ENCODE results near the gene ZFYVE9. TPM values are rescaled to one million over a fixed set of nuclear protein-coding genes. Genes with fewer than 3 reads are reported as not detected.
"Not testable (repeated sequence)": the region's sequence is repeated elsewhere in the genome, so short reads cannot be mapped to it uniquely, and the experiment has no call there.

ZFYVE9 gene, protein sequence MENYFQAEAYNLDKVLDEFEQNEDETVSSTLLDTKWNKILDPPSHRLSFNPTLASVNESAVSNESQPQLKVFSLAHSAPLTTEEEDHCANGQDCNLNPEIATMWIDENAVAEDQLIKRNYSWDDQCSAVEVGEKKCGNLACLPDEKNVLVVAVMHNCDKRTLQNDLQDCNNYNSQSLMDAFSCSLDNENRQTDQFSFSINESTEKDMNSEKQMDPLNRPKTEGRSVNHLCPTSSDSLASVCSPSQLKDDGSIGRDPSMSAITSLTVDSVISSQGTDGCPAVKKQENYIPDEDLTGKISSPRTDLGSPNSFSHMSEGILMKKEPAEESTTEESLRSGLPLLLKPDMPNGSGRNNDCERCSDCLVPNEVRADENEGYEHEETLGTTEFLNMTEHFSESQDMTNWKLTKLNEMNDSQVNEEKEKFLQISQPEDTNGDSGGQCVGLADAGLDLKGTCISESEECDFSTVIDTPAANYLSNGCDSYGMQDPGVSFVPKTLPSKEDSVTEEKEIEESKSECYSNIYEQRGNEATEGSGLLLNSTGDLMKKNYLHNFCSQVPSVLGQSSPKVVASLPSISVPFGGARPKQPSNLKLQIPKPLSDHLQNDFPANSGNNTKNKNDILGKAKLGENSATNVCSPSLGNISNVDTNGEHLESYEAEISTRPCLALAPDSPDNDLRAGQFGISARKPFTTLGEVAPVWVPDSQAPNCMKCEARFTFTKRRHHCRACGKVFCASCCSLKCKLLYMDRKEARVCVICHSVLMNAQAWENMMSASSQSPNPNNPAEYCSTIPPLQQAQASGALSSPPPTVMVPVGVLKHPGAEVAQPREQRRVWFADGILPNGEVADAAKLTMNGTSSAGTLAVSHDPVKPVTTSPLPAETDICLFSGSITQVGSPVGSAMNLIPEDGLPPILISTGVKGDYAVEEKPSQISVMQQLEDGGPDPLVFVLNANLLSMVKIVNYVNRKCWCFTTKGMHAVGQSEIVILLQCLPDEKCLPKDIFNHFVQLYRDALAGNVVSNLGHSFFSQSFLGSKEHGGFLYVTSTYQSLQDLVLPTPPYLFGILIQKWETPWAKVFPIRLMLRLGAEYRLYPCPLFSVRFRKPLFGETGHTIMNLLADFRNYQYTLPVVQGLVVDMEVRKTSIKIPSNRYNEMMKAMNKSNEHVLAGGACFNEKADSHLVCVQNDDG (N-terminal part only)
- 10 to 100 TPM; 12.7 to 31.1 (median 16.2) TPM for total RNA-seq

DNA sequence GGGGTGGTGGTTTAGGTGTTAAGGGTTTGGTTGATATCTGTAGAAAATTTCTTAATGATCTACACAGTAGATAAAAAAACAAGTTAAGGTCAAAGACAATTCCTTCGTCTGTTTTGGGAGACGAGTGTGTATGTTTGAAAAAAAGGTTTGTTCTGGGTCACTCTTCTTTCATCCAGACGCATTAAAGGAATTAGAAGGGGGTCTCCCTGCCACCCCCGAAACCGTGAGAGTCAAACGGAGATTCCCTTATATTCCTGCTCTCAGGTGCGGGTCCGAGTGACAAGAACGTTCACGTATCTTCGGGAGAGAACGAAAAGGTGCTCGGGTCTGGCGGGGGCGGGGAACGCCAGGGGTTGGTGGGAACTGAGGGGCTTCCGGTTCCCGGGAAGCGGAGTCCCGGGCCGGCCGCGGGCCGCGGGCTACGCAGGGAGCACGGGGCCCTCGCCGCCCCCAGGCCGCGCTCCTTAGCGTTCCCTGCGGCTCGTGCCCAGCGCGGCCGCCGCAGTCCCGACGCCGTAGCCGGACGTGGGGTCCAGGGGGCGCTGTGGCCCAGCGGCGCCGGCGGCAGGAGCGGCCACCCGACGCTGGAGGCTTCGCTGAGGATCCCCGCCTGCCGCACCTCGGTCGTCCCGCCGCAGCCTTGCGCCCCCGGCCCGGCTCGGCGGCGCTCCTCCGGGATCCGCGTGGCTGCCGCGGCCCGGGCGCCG, at the start of gene ZFYVE9:
TSS of gene ZFYVE9 (plus strand) at position 577 of the 707 bp plus-strand sequence. CDS start 91,118 bp downstream, outside the sequence.
- Histone ChIP-seq H3K9me3 (no peaks in the 10 kb centered on the region), H3K36me3 (no peaks in the 10 kb centered on the region), H3K27ac (peak within 1 kb of the TSS; percentile 91 to 99 (median 96)), H3K27me3 (no peaks in the 10 kb centered on the region), H3K4me1 (peaks cover 11 to 61% (median 15%) of the 10 kb centered on the region in 3 donors), H3K4me3 (peak within 1 kb of the TSS; percentile 74 to 97 (median 87))
- TF ChIP-seq, protein P1, sequence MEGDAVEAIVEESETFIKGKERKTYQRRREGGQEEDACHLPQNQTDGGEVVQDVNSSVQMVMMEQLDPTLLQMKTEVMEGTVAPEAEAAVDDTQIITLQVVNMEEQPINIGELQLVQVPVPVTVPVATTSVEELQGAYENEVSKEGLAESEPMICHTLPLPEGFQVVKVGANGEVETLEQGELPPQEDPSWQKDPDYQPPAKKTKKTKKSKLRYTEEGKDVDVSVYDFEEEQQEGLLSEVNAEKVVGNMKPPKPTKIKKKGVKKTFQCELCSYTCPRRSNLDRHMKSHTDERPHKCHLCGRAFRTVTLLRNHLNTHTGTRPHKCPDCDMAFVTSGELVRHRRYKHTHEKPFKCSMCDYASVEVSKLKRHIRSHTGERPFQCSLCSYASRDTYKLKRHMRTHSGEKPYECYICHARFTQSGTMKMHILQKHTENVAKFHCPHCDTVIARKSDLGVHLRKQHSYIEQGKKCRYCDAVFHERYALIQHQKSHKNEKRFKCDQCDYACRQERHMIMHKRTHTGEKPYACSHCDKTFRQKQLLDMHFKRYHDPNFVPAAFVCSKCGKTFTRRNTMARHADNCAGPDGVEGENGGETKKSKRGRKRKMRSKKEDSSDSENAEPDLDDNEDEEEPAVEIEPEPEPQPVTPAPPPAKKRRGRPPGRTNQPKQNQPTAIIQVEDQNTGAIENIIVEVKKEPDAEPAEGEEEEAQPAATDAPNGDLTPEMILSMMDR (IDR thresholded peaks at IDR 0.05): peak; percentile 42 to 93 (median 86)
- TF ChIP-seq POLR2A (IDR thresholded peaks at IDR 0.05): peak in 1 of 4 donors; percentile 43
- intact Hi-C loops (cut with DNase I): no loop called here
- 1 to 4% methylated on average over 6 to 8 of the region's 72 CpGs for WGBS, 2 donors
- DNase-seq: no peak

DNA sequence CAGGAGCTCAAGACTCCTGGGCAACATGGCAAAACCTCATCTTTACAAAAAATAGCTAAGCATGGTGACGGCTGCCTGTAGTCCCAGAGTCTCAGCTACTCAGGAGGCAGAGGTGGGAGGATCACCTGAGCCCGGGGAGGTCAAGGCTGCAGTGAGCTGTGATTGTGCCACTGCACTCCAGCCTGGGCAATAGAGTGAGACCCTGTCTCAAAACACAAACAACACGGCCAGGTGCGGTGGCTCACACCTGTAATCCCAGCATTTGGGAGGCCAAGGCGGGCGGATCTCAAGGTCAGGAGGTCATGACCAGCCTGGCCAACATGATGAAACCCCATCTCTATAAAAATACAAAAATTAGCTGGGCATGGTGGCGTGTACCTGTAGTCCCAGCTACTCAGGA, 47.6 kb upstream of the ZFYVE9 start:
- H3K36me3 ChIP-seq: peaks cover 0 to 34% (median 0%) of the 10 kb centered on the region in 3 donors
- H3K4me3 ChIP-seq; DNase-seq; intact Hi-C loops (cut with DNase I); H3K27ac ChIP-seq; H3K4me1 ChIP-seq; H3K27me3 ChIP-seq; H3K9me3 ChIP-seq: not testable (repeated sequence)
- 92 to 94% methylated on average over 6 to 7 of the region's 7 CpGs for WGBS, 2 donors

DNA sequence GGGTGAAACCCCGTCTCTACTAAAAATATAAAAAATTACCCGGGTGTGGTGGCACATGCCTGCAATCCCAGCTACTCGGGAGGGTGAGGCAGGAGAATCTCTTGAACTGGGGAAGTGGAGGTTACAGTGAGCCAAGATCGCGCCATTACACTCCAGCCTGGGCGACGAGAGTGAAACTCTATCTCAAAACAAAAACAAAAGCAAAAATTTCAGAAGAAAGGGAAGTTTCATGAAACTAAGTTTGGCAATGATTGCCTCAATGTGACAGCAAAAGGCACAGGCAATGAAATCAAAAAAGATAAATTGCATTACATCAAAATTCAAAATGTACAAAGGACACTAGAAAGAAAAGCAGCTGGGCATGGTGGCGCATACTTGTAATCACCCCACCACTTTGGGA, 45.7 kb upstream of the ZFYVE9 start:
- TF ChIP-seq, protein P1 (IDR thresholded peaks at IDR 0.05): no peak
- TF ChIP-seq POLR2A (IDR thresholded peaks at IDR 0.05): no peak
- H3K27ac ChIP-seq: no peak overlapping the region
- WGBS, 2 donors: 65 to 73% methylated on average over 8 of the region's 8 CpGs
- no peak for DNase-seq
- no peak overlapping the region for H3K4me3 ChIP-seq
- H3K4me1 ChIP-seq: no peaks in the 10 kb centered on the region
- no peaks in the 10 kb centered on the region for H3K9me3 ChIP-seq
- no peaks in the 10 kb centered on the region for H3K27me3 ChIP-seq
- intact Hi-C loops (cut with DNase I): no loop called here
- peaks cover 0 to 15% (median 0%) of the 10 kb centered on the region in 3 donors for H3K36me3 ChIP-seq

DNA sequence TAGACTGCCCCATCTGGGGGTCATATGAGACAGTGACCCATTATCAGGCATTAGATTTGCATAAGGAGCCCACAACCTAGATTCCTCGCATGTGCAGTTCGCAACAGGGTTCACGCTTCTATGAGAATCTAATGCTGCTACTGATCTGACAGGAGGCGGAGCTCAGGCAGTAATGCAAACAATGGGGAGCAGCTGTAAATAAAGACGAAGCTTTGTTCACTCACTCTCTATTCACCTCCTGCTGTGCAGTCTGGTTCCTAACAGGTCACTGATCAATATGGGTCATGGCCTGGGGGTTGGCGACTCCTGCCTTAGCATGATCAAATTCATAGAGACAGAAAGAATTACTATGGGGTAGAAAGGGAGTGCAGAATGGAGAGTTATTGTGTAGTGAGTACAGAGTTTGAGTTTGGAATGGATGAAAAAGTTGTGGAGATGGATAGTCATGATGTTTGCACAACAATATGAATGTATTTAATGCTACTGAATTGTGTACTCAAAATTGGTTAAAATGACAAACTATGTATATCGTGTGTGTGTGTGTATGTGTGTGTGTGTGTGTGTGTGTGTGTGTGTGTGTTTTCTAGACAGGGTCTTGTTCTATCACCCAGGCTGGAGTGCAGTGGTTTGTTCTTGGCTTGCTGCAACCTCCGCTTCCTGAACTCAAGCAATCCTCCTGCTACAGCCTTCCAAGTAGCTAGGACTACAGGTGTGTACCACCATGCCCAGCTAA, 43.6 kb upstream of the ZFYVE9 start:
- Histone ChIP-seq H3K27me3 (no peaks in the 10 kb centered on the region), H3K4me1 (no peaks in the 10 kb centered on the region), H3K36me3 (no peaks in the 10 kb centered on the region), H3K4me3 (no peak overlapping the region), H3K9me3 (no peaks in the 10 kb centered on the region), H3K27ac (no peak overlapping the region)
- no peak for DNase-seq
- intact Hi-C loops (cut with DNase I): no loop called here
- WGBS, 2 donors: 48 to 53% methylated on average over 7 to 8 of the region's 8 CpGs
- TF ChIP-seq, protein P1 (IDR thresholded peaks at IDR 0.05): no peak
- no peak for TF ChIP-seq POLR2A (IDR thresholded peaks at IDR 0.05)

All from esophagus squamous epithelium (tissue), 5 donors.